ENCODE measurements around the gene SPRR4.

DNA sequence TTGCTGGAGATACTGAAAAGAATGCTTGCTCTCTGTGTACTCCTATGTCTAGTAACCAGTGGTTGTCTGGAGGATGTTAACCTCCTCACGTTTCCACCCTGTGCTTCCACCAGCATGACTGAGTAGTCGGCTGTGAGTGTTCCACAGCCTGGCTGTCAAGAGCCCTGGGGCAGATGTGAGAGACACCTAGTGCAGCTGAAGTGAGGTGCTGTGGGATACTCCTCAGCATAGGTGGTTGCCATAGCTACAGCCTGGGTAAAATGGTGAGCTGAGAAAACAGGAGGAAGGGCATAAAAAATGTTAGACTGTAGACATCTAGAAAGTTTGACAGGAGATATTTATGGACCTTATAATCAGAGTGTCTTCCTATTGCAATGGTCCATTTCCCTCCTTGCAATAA lies 46.3 kb upstream of the SPRR4 start:
- TF ChIP-seq CTCF (IDR thresholded peaks at IDR 0.05; ENCODE audit: poor library complexity, severe bottlenecking) (no peak), TAF1 (IDR thresholded peaks at IDR 0.05; ENCODE audit: low read depth) (no peak), EZH2 (IDR thresholded peaks at IDR 0.05; ENCODE audit: borderline replicate concordance, insufficient read depth, low read length, poor library complexity, severe bottlenecking) (no peak), SMC3 (conservative IDR thresholded peaks at IDR 0.05; ENCODE audit: poor library complexity) (no peak), MXI1 (conservative IDR thresholded peaks at IDR 0.05; ENCODE audit: poor library complexity, severe bottlenecking) (no peak), EP300 (conservative IDR thresholded peaks at IDR 0.05; ENCODE audit: poor library complexity, severe bottlenecking) (no peak)
